ENCODE results near the gene DNAJC13.

GRCh38 chr3:132444383-132444782 is 27.1 kb downstream of the DNAJC13 start:
- TF ChIP-seq CTCF (IDR thresholded peaks at IDR 0.05; ENCODE audit: borderline replicate concordance, extremely low read depth, low read length, poor library complexity, severe bottlenecking) (no peak), EZH2 (IDR thresholded peaks at IDR 0.05; ENCODE audit: borderline replicate concordance, low read depth, low read length, severe bottlenecking) (no peak)
